ENCODE results near the gene CD55.

GRCh38 chr1:207342332-207342731 lies 20.9 kb downstream of the CD55 start:
- no peak for TF ChIP-seq CTCF (conservative IDR thresholded peaks at IDR 0.05; ENCODE audit: low read depth, low read length)
- no peak for TF ChIP-seq EZH2 (IDR thresholded peaks at IDR 0.05; ENCODE audit: low read length, unreplicated experiment)
- no peak for TF ChIP-seq EZH2phosphoT487 (IDR thresholded peaks at IDR 0.05; ENCODE audit: borderline replicate concordance, low read length)

Data from PC-3 (cell line).